ENCODE measurements around the gene MPDZ.

The MPDZ gene

DNA sequence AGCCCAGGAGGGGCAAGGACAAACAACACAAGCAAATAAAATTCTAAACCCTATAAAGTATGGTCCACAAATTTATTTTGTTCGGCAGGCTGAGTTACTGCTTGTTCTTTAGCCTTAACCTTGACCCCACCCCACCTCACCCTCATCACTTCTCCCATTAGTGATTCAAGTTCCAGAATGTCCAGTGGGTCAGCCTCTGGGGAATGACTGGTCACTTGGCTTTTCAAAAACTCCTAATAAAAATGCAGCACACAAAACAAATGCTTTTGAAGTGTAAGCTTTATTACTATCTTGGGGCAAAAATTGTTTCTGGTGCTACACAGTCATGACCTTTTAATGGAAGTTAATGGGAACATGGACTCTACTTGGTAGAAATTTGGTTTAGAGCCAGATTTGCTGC is 142.1 kb downstream of the MPDZ start:
- no peak for DNase-seq

DNA sequence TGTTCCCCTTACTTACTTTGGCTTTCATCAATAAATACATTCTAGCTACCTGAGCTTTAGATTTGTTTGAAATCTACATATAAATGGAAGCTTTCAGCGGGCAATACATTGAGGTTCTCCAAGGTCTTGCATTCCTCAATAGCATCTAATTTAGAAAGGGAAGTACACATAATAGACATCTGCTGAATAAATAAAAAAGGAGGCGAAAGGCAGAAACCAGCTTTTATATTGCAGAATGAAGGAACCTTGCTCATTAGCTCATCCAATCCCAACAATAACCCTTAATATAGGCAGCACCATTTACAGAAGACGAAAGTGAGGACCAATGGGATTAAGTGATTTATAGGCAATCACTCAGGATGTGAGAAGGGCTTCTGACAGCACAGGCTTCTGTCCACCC is 147.5 kb downstream of the MPDZ start:
- no peak for DNase-seq

- DNase-seq, result no peak
Measured at GRCh38 chr9:13131416-13131815, 148.1 kb downstream of the MPDZ start.

GRCh38 chr9:13128266-13128860 is 151.1 kb downstream of the MPDZ start:
- DNase-seq, result no peak

DNA sequence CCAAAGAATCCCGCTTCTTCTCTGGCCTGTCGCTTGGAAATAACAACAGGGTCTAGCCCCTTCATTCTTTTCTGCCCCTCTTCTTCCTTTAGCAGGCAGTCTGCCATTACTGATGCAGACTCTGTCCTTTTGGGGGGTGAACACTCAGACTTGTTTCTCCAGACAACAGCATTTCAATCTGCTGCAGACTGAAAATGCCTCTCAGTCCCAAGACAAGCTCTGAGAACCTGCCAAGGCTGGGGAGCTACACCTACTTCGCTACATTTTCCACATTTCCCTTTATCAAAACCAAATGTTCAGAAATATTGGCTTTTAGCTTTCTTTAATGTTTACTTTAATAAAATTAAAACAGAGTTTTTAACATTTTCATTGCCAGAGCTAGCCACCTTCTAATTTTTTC is 152.4 kb downstream of the MPDZ start:
- DNase-seq, result no peak

DNA sequence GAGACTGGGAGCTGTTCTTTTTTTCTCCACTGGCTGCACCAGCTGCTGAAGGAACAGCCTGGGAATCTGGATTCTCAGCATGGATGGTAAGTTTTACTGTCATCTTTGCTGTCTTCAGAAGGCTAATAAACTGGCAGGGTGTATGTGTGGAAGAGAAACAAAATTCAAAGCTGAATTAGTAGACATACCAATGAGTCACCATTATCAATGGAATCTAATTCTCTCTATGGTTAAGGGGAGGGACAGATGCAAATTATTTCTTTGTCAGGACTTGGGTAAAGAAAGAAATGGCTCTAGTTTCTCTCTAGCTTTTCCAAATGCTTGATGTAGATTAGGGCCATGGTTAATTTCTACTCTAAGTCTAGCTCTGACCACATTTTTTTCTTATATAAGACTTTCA is 154.2 kb downstream of the MPDZ start:
- DNase-seq, result no peak

- DNase-seq, result no peak
Measured at GRCh38 chr9:13122756-13123369, 156.6 kb downstream of the MPDZ start.

- DNase-seq, result no peak
Measured at GRCh38 chr9:13118313-13118712, 161.2 kb downstream of the MPDZ start.

- no peak for DNase-seq
Measured at GRCh38 chr9:13116292-13116691, 163.2 kb downstream of the MPDZ start.

- DNase-seq, result no peak
Measured at GRCh38 chr9:13113751-13114150, 165.7 kb downstream of the MPDZ start.

- no peak for DNase-seq
Measured at GRCh38 chr9:13113216-13113615, 166.3 kb downstream of the MPDZ start.

DNA sequence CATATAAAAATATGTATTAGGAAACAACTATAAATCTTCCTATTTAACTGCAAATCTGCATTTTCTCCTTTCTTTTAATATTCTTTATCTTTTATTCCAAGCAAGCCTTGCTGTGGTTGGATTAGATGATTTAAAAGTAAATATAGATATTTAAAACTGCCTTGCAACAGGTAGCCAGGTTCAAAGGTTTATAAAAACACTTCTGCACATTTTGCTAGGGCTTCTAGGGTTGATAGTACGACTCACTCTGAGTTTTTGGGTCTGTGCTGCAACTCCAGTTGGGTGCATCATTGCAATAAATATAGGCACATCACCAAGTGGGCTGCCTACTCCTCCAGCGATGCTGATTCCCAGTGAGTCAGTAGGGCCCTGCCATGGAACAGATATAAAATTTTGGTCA is 167.7 kb downstream of the MPDZ start:
- DNase-seq, result no peak

GRCh38 chr9:13110766-13111417 is 168.6 kb downstream of the MPDZ start:
- no peak for DNase-seq

DNA sequence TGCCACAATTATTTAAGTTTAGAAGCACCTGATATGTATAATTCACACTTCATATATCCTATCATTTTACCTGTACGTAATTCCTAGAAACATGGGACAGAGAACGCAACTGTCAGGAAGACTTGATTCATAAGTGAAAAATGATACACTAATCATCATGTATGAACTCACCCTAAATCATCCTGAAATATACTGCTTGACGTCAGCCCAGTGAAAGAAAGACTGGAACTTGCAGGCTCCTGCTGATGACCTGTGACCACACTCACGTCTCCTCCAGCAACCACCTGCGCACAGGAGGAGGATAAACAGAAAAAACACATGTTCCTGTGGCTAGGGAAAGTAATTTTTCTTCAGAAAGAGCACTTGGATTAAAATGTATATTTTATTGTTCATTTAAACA is 169.7 kb downstream of the MPDZ start:
- DNase-seq, result no peak

- DNase-seq, result no peak
Measured at GRCh38 chr9:13107008-13107407, 172.5 kb downstream of the MPDZ start.

- no peak for DNase-seq
Measured at GRCh38 chr9:13100914-13101572, 178.4 kb downstream of the MPDZ start.

GRCh38 chr9:13095056-13095455 is 184.4 kb downstream of the MPDZ start:
- DNase-seq, result no peak

DNA sequence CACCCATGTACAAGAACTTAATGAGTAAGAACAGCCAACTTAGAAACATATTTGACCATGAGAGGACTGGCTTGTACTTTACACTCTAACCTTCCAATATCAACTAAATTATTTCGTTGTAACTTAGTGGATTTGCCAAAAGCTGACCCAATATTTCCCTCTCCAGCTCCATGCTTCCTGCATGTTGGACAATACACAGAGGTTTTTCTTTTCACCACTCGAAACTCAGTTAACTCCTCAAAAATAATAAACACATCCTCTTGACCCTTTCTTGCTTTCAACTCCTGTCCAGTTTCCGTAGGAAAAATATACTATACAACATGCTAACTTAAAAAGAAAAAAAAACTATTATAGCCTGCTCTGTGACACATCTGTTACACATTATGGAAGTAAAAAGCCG is 188.9 kb downstream of the MPDZ start:
- no peak for DNase-seq

- no peak for DNase-seq
Measured at GRCh38 chr9:13089666-13090065, 189.8 kb downstream of the MPDZ start.

DNA sequence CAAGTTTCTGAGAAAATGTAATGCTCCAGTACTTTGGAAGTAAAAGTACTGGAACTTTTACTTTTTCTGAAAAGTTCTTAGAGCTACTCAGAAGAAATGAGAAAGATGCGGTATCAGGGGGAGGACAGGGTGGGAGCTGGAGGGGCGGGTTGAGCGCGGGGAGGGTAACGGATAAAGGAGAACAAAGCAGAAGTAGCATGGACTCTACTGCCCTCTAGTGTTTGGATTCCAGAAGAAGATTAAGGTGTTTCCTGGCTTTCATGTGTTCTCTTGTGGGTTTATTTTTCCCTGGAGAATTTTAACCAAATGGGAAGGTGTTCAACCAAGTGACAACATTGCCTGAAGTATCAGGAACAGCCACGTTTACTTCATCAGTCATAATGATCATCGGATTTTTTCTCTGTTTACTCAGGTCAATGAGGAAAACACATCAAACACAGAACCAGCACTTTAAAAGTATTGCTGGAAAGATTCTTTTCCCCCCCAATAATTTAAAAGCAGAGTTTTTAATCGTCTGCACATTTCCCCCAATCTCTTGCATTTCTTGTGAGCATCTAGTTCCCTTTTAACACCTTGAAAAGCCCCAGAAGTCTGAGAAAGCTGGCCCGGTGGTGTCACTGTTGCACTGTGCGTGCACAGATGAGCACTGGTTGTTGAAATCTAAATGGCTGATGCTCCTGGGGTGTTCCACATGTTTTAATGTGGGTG is 190.6 kb downstream of the MPDZ start:
- no peak for DNase-seq

GRCh38 chr9:13083963-13084528 is 195.4 kb downstream of the MPDZ start:
- DNase-seq, result no peak

GRCh38 chr9:13083366-13083765 is 196.1 kb downstream of the MPDZ start:
- DNase-seq, result no peak

DNA sequence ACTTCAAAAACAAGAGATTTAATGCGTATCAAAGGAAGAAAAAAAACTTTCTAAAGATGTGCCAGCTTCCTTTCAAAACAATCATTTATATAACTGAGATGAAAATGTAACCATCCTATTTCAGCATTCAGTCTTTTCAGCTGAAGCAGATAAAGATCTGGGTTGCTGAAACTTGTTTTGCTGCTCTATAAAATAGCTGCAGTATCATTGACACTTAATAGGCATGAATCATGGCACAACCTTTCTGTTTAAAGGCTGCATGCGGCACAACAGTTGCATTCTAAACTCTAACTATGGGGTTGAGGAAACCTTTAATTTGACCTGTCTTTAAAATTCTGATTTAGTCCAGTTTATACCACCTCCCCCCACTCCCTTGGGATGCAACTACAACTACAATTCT is 196.7 kb downstream of the MPDZ start:
- no peak for DNase-seq

Data from NCI-H510A (cell line).